Activated CD8-positive, alpha-beta T cell treated with anti-CD3 and anti-CD28 coated beads for 36 hours (primary cell): ENCODE results near the gene CYP20A1. TPM values are rescaled to one million over a fixed set of nuclear protein-coding genes. Genes with fewer than 3 reads are reported as not detected.
"Not testable (repeated sequence)": the region's sequence is repeated elsewhere in the genome, so short reads cannot be mapped to it uniquely, and the experiment has no call there.

Experiments
- ATAC-seq: fragments of 200-7000 bp; cut with Tn5 transposase; one replicate; pipeline ENCODE4 v1.10.0; 2021; ENCODE audit warnings: mild to moderate bottlenecking, moderate library complexity
- CTCF ChIA-PET: fragments of 350-600 bp; sonication (Branson Sonifier 250); formaldehyde crosslinking; loops from one replicate; lab custom pipeline; 2021; ENCODE audit warnings: antibody characterized with exemption; lab: Charles Lee
- POLR2A ChIA-PET: fragments of 350-600 bp; sonication (Branson Sonifier 250); formaldehyde crosslinking; loops from one replicate; lab custom pipeline; 2021; ENCODE audit warnings: antibody characterized with exemption; lab: Charles Lee
- DNase-seq: peaks from one replicate; pipeline ENCODE4 v3.0.0-alpha.2; 2020
- H3K27ac Mint-ChIP-seq: one replicate; pipeline ENCODE4 v1.8.0; 2021; ENCODE audit warnings: mild to moderate bottlenecking, mixed read lengths
- H3K27me3 Mint-ChIP-seq: one replicate; pipeline ENCODE4 v1.8.0; 2021; ENCODE audit warnings: mixed read lengths
- H3K36me3 Mint-ChIP-seq: one replicate; pipeline ENCODE4 v1.8.0; 2021; ENCODE audit warnings: low read depth, mixed read lengths
- H3K4me1 Mint-ChIP-seq: one replicate; pipeline ENCODE4 v1.8.0; 2021; ENCODE audit warnings: low read depth, mixed read lengths
- H3K4me3 Mint-ChIP-seq: one replicate; pipeline ENCODE4 v1.8.0; 2021; ENCODE audit warnings: mild to moderate bottlenecking, moderate library complexity, mixed read lengths
- H3K9me3 Mint-ChIP-seq: one replicate; pipeline ENCODE4 v1.8.0; 2021; ENCODE audit warnings: mixed read lengths
- CTCF ChIP-seq: fragments of 200-600 bp; IDR thresholded peaks from one replicate; pipeline ENCODE4 v1.8.0; 2022; ENCODE audit warnings: antibody characterized with exemption, mild to moderate bottlenecking
- intact Hi-C: fragments of 100-400 bp; cut with micrococcal nuclease; formaldehyde crosslinking; loops from one replicate; pipeline ENCODE4 v1.10.0; 2022
- total RNA-seq, 2 experiments: library from RNA; stranded (reverse); gene quantifications; one replicate each; pipeline ENCODE4 v1.2.3, GENCODE V29; 2021

The CYP20A1 gene
- total RNA-seq, 2 experiments from 2014 or later, result 13.8 to 14.3 TPM

GRCh38 chr2:203341741-203342310, 103.0 kb downstream of the CYP20A1 start:
- POLR2A ChIA-PET, result no interaction called here
- ATAC-seq, result no peak

GRCh38 chr2:203342374-203342773, 103.6 kb downstream of the CYP20A1 start:
- H3K9me3 Mint-ChIP-seq, H3K4me1 Mint-ChIP-seq, ATAC-seq, intact Hi-C loops, DNase-seq, H3K27ac Mint-ChIP-seq, POLR2A ChIA-PET, H3K4me3 Mint-ChIP-seq, CTCF ChIA-PET, H3K27me3 Mint-ChIP-seq: not testable (repeated sequence)
- H3K36me3 Mint-ChIP-seq, result peaks cover 11% of the 10 kb centered on the region

More at GRCh38 chr2:203341741-203342310, 103.0 kb downstream of the CYP20A1 start:
- H3K4me1 Mint-ChIP-seq, result no peaks in the 10 kb centered on the region
- H3K27ac Mint-ChIP-seq, result no peak overlapping the region
- intact Hi-C loops, result no loop called here
- no peaks in the 10 kb centered on the region for H3K9me3 Mint-ChIP-seq
- H3K36me3 Mint-ChIP-seq, result peaks cover 11% of the 10 kb centered on the region
- TF ChIP-seq CTCF, result no peak
- no peak overlapping the region for H3K4me3 Mint-ChIP-seq
- CTCF ChIA-PET, result no interaction called here
- H3K27me3 Mint-ChIP-seq, result no peaks in the 10 kb centered on the region
- no peak for DNase-seq

- POLR2A ChIA-PET, result interaction anchor here (0.6 kb wide), 1 partner anchor 382 kb away, joined by 4 read pairs; no protein-coding TSS in a partner anchor
- CTCF ChIA-PET, result no interaction called here
- no peak overlapping the region for H3K27ac Mint-ChIP-seq
Observed at GRCh38 chr2:203344667-203345066, 105.8 kb downstream of the CYP20A1 start.

GRCh38 chr2:203346612-203347011, 107.8 kb downstream of the CYP20A1 start:
- intact Hi-C loops, result no loop called here
- DNase-seq (no peak), ATAC-seq (no peak)
- no peak for TF ChIP-seq CTCF
- peaks cover 3% of the 10 kb centered on the region for H3K4me1 Mint-ChIP-seq
- H3K36me3 Mint-ChIP-seq, result peaks cover 16% of the 10 kb centered on the region
- CTCF ChIA-PET, result no interaction called here
- no peak overlapping the region for H3K4me3 Mint-ChIP-seq
- POLR2A ChIA-PET, result no interaction called here
- H3K9me3 Mint-ChIP-seq, result no peaks in the 10 kb centered on the region
- no peak overlapping the region for H3K27ac Mint-ChIP-seq
- no peaks in the 10 kb centered on the region for H3K27me3 Mint-ChIP-seq

More at GRCh38 chr2:203344667-203345066, 105.8 kb downstream of the CYP20A1 start:
- Mint-ChIP-seq H3K36me3 (peaks cover 14% of the 10 kb centered on the region), H3K4me1 (peaks cover 3% of the 10 kb centered on the region), H3K27me3 (no peaks in the 10 kb centered on the region), H3K9me3 (no peaks in the 10 kb centered on the region), H3K4me3 (no peak overlapping the region)
- DNase-seq (no peak), ATAC-seq (no peak)
- intact Hi-C loops, result no loop called here
- no peak for TF ChIP-seq CTCF

GRCh38 chr2:203347375-203347774, 108.6 kb downstream of the CYP20A1 start:
- no peak overlapping the region for H3K4me3 Mint-ChIP-seq
- DNase-seq (no peak), ATAC-seq (no peak)
- no peaks in the 10 kb centered on the region for H3K27me3 Mint-ChIP-seq
- ChIA-PET POLR2A (no interaction called here), CTCF (no interaction called here)
- no peak overlapping the region for H3K27ac Mint-ChIP-seq
- peaks cover 3% of the 10 kb centered on the region for H3K4me1 Mint-ChIP-seq
- H3K36me3 Mint-ChIP-seq, result peaks cover 13% of the 10 kb centered on the region
- no peak for TF ChIP-seq CTCF
- intact Hi-C loops, result no loop called here
- no peaks in the 10 kb centered on the region for H3K9me3 Mint-ChIP-seq
